DLD1 (cell line): ENCODE results near the gene LIMCH1.
"Not testable (repeated sequence)": the region's sequence is repeated elsewhere in the genome, so short reads cannot be mapped to it uniquely, and the experiment has no call there.

ENCODE experiments used
- in situ Hi-C: cut with HindIII; loops from 2 replicates; pipeline ENCODE4 v1.10.0; 2017; ENCODE audit warnings: low sequenced_read_pairs

The LIMCH1 gene

DNA sequence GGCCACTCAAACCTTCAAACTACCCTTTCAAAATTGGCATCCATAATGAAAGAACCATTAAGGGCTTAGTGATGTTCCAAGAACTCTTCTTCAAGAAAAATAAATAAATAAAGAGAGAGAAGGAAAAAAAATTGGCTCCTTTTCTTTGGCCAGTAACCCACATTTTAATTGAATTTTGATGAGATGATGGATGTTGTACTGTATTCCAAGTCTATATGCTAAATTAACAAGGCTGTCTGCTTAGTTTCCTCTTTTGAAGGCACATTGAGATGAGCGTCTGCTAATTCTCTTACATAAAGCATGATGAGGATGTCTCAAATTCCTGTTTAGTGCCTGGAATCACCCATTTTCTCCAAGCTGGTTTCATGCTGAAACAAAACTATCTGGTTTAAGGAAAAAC lies 177.2 kb downstream of the LIMCH1 start:
- in situ Hi-C loops: no loop called here

- in situ Hi-C loops: no loop called here
Observed at GRCh38 chr4:41718907-41719306, 180.9 kb downstream of the LIMCH1 start.

- in situ Hi-C loops: no loop called here
Observed at GRCh38 chr4:41719417-41719816, 181.5 kb downstream of the LIMCH1 start.

DNA sequence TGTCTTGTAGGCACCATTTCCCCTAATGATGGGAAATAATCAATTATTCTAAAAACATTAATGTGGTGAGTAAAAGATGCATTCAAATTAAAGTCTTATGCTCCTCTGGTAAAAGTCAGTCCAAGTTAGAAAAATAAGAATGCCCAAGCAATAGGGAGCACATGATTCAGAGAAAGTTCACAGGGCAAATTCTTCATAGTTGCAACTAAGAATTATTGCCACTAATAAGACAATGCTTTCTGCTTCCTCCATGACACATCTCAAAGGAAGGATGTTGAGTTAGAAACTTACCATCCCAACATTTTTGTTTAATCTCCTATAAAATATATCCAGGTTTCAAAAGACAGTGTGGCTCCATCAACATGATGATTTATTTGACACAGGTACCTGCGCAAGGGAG lies 184.2 kb downstream of the LIMCH1 start:
- in situ Hi-C loops: no loop called here

GRCh38 chr4:41723286-41723685 lies 185.3 kb downstream of the LIMCH1 start:
- in situ Hi-C loops: no loop called here

DNA sequence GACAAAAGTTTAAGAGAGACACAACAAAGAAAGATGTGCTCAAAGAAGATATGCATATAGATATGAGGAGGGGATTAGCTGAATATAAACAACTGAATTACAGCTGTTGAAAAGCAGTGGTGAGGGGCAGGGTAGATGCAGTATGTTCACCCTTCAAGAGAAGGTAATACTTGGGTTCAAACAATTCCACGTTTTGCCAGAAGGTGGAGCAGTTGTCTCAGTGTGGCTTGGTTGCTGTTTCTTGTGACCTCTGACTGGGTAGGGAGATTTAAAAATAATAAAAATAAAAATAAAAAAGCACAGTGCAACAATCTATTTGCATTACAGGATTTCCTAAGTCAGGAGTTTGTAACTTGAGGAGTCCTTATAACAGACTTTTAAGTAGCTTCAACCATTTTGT lies 187.3 kb downstream of the LIMCH1 start:
- in situ Hi-C loops: no loop called here

GRCh38 chr4:41727861-41728572 lies 190.1 kb downstream of the LIMCH1 start:
- in situ Hi-C loops: no loop called here

- in situ Hi-C loops: no loop called here
Observed at GRCh38 chr4:41728573-41728913, 190.6 kb downstream of the LIMCH1 start.

DNA sequence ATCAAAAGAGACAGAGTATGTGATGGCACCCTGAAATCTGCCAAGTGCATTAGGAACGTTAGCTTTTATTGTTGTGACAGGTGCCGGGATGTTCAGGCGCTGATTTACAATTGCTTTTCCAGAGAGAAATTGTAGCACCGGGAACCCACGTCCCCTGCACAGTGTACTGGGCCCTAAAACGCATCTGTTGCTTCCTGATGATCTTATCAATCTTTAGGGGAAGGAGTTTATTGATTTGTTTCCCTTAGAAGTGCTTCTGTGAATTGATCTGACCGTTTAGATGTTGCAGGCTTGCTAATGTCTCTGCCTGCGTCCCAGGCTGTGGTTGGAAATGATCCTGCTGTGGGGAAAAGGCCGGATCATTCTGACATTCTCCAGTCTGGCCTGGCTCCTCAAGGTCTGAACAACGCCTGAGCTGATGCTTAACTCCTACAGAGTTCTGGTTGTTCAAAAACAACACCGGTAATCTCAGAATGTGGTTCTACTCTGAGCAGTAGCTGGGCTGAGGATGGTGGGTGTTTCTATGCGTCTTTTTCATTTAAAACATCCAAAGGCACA lies 193.7 kb downstream of the LIMCH1 start:
- in situ Hi-C loops: no loop called here

DNA sequence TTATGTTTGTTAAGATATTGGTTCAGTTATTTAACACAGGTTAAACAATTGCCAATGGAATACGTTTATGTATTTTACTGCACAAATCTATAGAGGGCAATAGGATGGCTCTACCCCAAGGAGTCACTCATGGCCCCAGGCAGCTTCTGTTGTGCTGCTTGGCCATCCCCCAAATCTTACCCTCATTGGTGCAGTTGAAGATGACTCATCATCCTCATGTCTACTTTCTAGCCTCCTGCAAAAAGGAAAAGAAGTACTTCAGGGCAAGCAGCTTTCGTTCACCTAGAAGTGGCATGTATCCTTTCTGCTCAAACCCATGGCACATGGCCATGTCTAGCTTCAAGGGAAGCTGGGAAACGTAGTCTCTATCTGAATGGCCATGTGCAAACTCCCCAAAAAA lies 196.4 kb downstream of the LIMCH1 start:
- in situ Hi-C loops: no loop called here

- in situ Hi-C loops: not testable (repeated sequence)
Observed at GRCh38 chr4:41737491-41737890, 199.5 kb downstream of the LIMCH1 start.

DNA sequence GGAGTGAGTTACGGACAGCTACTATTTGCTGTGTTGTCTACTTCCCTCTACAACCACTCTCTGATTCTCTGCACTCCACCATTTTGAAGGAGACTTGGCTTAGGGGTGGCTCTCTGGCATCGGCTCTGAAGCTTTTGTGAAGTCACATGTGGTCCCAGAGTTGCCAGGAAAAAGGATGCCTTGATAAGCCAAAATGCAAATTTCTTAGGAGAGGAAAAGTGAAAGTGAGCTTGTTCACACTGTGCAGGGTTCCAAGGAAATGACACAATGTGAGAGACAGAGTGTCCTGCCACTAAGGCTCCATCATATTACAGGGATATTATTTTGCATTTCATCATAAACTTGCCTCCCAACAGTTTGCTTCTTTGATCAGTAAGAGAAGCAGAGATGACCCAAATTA lies 203.4 kb downstream of the LIMCH1 start:
- in situ Hi-C loops: no loop called here

DNA sequence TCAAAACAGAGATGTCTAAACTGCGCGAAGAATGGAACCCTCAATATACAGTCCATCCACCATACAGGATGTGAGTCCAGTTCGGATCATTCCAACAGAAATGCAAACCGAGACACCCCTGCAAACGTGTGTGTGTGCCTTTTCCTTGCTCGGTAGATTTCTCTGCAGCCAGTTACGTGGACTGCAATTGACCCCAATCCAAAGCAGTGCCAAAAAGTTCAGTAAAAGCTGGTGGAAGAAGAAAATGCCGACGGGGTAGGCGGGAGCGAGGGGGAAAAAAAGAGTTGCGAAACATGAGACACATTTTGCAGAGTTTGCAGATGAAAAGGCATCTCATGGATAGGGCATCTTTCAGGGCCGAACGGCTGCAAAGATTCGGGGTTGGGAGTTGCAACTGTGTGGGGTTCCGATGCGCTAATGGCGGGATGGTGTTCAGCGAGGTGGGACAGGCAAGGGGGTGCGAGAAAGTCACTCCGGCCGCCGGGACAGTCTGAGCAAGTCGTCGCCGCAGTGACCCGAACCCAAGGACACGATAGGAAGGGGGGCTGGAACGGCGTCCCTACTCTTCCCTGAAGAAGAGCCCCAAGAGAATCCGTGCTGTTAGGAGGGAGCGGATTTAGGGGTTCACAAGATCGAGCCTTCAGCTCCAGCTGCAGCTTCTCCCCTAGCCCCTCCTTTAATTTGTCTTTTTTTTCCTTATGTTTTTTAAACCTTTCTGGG lies 206.8 kb downstream of the LIMCH1 start:
- in situ Hi-C loops: no loop called here

DNA sequence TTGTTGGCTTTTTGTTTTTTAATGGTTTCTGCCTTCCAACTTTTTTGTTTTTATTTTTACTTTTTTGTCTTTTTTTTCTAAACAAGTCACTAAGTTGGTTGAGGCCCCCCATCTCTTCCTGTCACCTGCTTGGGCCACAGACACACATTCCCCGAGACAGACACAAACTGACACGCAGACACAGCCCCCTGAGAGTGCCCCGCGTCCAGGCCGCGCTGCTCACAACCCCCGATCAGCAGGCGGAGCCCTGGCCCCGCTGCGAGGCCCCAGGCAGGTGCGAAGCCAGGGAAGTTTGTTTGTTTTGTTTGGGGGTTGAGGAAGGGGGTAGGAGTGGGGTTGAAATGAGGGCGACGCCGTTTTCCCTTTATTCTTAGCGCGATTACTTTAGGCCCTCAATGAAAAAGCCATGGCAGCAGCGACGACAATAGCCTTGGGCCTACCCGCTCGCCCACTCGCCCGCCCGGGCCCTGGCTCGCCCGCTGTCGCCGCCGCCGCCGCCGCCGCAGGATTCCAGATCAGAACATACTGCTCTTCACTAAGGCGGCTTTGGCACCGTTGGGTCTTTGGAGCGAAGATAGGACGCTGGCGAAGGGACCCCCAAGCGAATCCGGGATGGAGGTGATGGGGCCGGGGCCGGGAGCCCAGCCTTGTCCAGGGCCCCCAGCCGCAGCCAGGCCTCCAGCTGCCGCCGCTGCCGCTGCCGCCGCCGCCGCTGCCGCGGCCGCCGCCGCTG lies 207.5 kb downstream of the LIMCH1 start:
- in situ Hi-C loops: no loop called here

DNA sequence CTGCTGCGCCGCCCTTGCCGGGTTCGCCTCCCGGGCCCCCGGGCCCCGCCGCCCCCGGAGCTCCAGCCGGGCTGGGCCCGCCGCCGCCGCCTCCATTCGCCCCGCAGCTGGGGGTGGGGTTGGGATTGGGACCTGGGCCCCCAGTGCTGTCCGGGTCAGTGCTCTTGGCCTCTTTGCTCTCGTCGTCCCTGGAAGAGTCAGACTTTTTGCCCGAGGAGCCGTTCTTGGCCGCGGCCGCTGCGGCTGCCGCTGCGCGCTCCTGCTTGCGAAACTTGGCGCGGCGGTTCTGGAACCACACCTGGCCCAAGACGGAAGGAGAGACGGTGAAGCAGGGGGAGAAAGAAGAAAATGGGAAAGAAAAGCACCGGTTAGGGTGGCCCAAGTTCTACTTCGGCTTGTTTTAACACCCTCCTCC lies 208.1 kb downstream of the LIMCH1 start:
- in situ Hi-C loops: no loop called here

- in situ Hi-C loops: no loop called here
Observed at GRCh38 chr4:41746440-41747229, 208.7 kb downstream of the LIMCH1 start.

DNA sequence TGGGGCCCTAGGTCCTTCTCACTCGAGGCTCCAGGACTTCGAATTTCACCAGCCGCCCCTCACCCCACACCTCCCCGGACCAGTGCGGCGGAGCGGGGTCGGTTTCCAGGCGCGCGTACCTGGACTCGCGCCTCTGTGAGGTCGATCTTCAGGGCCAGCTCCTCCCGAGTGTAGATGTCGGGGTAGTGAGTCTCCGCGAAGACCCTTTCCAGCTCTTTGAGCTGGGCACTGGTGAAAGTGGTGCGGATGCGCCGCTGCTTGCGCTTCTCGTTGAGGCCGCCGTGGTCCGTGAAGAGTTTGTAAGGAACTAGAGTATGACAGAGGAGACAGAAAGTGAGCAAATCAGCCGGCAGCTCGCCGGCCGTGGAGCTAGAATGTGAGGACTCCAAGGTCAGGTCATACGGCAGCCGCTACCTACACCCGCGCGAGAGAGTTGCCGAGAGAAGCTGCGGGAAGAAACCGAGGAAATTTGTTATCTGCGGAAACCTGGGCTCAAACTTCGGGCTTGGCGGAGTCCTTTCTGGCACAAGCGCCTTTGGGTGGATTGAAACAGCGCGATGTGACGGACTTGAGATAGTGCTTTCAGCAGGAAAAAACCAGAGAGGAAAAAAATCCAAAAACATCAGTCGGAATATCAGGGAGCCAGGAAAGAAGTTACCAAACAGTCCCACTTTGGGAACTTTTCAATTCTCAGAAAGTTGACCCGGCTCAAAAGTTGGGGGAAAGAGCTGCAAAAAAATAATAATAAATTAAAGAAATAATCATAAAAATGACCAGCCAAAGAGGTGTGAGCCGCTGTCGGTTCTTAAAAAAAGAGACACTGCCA lies 209.5 kb downstream of the LIMCH1 start:
- in situ Hi-C loops: no loop called here

DNA sequence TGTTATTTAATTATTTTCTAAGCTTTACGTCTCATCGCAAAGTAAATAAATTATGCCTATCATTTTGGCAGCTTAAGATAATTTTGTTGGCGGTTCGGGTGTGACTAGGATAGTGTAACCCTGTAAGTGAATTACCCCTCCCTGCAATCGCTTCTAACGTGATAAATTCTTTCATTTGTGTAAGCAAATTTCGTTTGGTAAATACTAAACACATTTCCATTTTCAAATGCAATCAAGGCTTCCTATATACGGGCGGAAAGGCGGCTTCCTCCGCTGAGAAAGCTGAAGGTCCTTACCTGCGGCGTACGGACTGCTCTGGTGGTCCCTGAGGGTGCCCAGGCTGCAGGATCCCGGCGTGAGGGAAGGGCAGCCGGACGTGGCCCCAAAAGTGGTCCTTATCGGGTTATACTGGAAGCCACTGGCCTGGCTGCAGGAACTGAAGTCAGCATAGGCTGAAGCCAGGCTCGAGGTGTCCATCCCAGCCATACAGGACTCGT lies 210.2 kb downstream of the LIMCH1 start:
- in situ Hi-C loops: no loop called here

GRCh38 chr4:41748571-41749475 lies 210.9 kb downstream of the LIMCH1 start, which contains the start of gene PHOX2B:
Gene PHOX2B (minus strand): TSS chr4:41748725. CDS start chr4:41748610, 115 bp downstream.
- in situ Hi-C loops: no loop called here
